Stimulated activated CD4-positive, alpha-beta T cell treated with anti-CD3 and anti-CD28 coated beads, TNF-alpha, amount 100 ng/mL, for 24 hours (primary cell): ENCODE results near the gene PRDM2.
"Not testable (repeated sequence)": the region's sequence is repeated elsewhere in the genome, so short reads cannot be mapped to it uniquely, and the experiment has no call there.

Experiments
- DNase-seq, 3 experiments: peaks; one replicate each; pipeline ENCODE4 v3.0.0-alpha.2; 2020; ENCODE audit warnings: low read depth in 3 of 3

The PRDM2 gene

DNA sequence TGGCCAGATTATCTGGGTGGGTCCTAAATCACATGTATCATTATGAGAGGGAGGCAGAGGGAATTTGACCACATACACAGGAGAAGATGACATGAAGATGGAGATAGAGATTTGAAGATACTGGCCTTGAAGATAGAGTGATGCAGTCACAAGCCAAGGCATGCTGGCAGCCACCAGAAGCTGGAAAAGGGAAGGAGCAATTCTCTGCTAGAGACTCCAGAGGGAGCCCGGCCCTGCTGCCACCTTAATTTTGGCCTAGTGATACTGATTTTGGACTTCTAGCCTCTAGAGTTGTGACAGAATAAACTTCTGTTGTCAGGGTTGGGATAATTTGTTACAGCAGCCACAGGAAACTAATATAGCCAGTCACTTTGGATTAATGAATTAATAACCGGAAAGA is 2.2 kb upstream of the PRDM2 start:
- no peak for DNase-seq

GRCh38 chr1:13699510-13699909 is 478 bp upstream of the PRDM2 start:
- no peak for DNase-seq

DNA sequence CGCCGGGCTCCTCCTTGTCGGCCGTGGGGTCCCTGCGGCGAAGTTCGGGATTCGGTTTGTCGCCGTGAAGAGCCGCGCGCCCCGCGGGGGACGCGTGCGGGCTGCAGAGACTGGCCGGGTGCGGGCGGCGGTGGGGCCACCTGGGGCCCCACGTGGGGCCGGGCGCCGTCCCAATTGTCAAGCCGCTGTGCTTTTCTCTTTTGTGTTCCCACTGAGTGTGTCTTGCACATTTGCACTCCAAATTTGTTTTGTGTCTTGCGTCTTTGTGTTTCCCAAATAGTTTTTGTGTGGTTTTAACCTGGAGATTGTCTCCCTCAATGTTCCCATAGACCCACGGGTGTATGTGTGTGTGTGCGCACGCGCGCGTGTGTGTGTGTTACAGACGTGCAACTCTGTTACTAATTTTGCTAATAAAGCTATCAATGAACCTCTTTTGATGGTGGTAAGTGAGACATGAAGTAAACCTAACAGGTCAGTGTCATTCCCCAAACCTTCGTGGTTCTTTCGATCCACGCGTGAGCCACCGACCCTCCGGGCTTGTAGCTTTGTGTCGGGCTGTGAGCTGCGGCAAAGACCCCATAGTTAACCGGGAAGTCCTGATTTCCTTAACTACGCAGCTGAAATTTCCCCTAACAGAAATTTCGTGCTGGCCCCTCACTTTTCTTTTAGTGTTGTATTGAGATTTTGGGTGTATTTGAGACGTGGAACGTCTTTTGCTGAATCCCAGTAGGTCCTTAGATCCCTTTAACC is 708 bp downstream of the PRDM2 start:
- peak; percentile 22 to 42 (median 24) for DNase-seq

DNA sequence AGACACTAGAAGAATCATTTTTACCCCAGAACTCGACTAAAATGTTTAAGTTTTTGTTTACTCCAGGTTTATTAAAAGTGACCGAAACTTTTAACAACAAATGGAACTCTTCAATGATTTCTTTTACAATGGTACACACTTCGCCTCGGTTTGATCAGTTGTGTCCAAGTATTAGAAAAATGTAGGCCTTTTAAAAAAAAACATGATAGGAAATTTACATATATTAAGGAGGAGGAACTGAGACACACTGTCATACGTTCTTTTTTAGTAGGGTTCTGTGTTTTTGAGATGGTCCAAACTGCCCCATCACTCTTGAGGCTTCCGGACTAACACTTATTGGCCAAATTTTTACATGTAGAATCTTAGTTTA is 1.3 kb downstream of the PRDM2 start:
- no peak for DNase-seq

DNA sequence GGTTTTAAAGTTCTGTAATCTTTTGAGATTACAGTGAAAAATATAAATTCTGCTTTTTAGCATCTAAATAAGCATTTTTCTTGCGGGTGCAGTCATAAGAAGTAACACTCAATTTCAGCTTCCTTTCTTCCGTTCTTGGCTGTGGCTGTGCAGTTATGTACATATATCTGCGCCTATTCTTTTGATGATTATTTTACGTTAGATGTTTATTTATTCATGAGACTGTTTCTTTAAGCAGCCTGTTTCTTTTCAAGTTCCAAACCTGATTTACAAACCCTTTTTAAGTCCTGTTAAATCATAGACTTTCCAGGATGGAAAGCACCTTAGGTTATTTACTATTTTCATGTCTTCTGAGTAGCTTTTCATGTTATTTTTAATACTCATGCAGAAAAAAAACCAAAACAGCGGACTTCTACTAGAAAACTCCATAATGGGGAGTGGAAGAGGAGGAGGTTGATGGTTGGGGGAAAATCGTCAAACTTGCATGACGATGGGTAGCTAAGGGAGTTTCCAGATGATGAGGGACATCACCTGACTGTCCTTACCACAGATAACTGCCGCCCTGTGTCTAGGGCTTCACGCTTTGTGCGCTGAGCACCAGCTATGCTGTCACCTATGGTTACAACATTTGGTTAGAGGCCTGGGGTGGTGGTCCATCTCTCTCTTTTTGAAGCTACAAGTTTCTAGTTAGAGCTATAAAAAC is 2.6 kb downstream of the PRDM2 start:
- DNase-seq: peak in 2 of 3 experiments; percentile 27 to 34

- DNase-seq: no peak
Observed at GRCh38 chr1:13703128-13703513, 3.1 kb downstream of the PRDM2 start.

- DNase-seq: no peak
Observed at GRCh38 chr1:13703558-13704490, 3.8 kb downstream of the PRDM2 start.

GRCh38 chr1:13706046-13706445 is 6.1 kb downstream of the PRDM2 start:
- no peak for DNase-seq

DNA sequence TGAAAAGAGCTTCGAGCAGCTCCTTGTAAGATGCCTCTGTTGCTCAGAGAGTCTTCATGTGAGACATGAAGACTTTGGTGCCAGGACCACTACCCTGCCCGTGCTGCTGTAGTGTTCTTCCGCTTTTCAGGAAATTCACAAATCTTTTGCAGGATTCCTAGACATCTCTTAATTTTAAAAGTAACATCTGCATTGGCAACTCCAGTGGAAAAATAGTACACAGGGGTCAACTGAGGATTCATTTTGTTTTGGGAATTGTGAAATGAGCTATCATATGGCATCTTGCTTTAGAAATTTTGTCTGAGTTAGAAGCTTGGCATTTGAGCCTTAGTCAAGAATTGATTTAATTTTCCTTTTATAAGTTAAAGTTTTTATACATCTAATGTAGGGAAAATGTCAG is 7.2 kb downstream of the PRDM2 start:
- DNase-seq: no peak

DNA sequence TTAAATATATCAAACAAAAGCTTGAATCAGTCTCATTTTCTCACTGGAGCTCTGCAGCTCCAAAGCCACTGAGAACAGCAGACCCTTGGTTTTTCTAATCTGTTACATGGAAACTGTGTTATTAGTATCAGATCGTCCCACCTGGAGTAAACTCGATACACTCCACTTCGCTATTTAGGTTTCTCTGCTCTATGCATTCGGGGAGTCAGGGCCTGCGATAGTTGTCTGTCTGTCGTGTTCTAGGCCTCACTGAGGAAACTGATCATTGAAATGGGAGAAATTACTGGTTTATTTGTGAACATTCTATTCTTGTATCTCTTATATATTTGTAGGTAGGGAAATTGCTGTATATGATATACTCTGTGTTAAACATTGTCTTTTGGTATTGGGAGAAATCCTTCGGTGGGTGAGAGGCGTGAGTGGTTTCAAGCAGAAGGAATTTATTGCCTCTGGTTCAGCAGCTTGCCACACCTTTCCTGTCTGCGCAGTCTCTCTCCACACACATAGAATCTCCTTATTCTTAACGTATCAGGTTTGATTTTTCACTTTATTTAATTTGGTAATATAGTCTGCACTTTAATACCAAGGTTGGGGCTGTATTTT is 8.5 kb downstream of the PRDM2 start:
- no peak for DNase-seq

DNA sequence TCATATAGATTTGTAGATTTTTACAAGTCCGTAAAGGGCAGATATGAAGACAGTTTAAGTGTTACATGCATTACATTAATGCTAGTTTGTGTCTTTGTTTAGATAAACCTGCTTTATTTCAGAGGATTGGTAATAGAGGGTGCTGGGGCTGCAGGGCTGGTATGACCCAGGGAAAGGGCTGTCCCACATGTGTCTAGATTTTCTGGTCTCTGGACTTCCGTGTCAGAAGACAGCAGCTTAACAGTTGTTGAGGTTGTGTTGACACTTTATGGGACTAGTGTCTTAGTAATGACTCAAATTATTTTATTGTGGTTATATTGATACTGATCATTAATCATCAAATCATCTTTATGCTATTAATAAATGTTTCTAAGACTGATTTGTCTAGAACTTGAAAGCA is 10.1 kb downstream of the PRDM2 start:
- DNase-seq: no peak

DNA sequence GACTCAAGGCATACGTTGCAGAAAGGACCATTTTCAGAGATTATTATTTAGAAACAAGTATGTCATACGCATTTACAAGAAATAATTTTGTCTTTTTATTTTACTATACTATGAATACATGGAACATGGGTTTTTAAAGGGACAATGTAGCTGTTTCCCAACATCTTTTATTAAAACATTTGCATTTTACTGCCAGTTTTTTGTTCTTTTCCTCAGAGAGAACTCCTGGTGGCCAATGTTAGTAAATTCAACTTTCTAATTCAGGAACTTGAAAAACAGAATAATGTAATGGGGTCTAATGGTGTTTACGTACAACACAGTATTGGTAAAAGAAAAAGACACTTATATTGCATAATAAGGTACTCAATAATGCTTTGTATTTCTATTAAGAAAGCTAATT is 14.9 kb downstream of the PRDM2 start:
- no peak for DNase-seq

- DNase-seq: not testable (repeated sequence)
Observed at GRCh38 chr1:13715616-13716287, 15.8 kb downstream of the PRDM2 start.

- DNase-seq: no peak
Observed at GRCh38 chr1:13722808-13723360, 22.9 kb downstream of the PRDM2 start.

- DNase-seq: no peak
Observed at GRCh38 chr1:13723810-13724209, 23.8 kb downstream of the PRDM2 start.

GRCh38 chr1:13725714-13726175 is 25.8 kb downstream of the PRDM2 start:
- peak in 1 of 3 experiments; percentile 22 for DNase-seq

DNA sequence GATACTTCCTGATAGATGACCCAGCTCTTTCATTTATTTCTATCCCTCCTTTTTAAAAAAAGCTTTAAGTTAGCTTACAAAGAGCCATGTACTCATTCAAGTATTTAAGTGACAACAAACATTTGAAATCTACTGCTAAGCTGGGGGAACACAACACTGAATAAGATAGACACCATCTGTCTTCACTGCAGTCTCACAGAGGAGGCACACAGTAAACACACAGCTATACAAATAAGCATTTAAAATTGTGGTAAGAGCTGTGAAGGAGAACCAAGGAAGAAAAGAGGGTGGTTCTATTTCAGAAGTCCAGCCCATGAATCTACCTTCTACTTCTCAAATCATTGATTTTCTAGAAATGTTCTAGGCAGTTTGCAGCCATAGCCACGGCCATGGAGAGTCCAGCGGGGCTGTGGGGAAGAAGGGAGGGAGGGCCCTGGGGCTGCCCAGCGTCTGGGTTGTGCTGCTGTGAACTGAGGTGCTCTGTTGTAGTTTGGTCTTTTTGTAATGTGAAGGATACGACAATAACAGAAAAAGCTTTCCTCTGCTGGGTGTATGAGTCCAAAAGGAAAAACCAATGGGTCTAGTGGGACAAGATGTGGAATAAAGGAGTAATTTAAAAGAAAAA is 28.2 kb downstream of the PRDM2 start:
- DNase-seq: no peak

GRCh38 chr1:13730291-13730690 is 30.3 kb downstream of the PRDM2 start:
- DNase-seq: no peak

DNA sequence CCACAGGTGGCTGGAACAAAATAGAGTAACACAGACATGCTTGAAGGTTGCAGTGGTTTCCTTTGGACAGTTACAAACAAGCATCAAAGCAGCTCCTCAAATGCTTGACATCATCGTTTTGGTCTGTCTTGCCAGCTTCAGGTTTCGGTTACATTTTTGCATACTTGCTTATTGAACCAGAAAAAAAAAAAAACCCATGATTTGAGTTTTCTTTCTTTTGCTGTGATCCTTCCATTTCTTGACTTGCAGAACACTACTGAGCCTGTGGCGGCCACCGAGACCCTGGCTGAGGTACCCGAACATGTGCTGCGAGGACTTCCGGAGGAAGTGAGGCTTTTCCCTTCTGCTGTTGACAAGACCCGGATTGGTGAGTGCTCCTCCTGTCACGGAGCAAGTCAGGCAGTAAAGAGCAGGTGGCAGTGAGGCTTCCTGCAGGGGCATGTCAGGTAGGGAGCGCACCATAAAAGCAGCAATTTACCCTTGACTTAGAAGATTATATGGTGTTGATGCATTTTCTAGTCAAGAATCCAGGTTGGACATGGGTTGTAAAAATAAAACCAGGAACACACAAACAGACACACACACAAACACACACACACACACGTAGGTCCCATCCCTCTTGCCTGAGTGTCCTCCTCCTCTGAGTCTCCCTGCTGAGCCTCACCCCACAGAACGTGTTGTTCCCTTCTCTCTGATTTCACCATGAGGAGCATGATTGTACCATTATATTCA is 30.9 kb downstream of the PRDM2 start:
- DNase-seq: peak; percentile 65 to 77 (median 71)

GRCh38 chr1:13731897-13732296 is 31.9 kb downstream of the PRDM2 start:
- DNase-seq: no peak
